Measurements from ENCODE around the gene VAV3.

The VAV3 gene

DNA sequence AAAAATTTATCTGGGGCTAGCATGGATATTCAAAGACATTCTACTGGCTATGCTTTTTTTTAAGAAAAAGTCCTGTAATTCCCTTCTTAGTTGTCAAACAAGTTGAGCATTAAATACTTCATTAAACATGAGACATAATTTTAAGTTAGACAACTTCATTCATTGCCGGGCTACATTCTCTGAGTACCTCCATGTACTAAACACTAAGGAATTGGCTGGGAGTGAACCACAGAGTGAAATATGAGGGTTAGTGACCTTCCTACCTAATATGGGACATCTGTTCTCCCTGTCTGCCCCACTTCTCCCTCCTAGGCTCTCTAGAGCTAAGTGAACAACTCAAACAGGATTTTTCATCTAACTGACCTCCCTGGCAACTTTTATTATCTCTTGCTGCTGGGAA is 370.4 kb downstream of the VAV3 start:
- H3K4me3 ChIP-seq (ENCODE audit: low read depth, low read length) = no peak overlapping the region
- H3K79me2 ChIP-seq (ENCODE audit: control insufficient read depth, insufficient read depth, low read length, unreplicated experiment) = no peaks in the 10 kb centered on the region
- no peak overlapping the region for H2AFZ ChIP-seq (ENCODE audit: low read length, unreplicated experiment)
- H3K4me1 ChIP-seq (ENCODE audit: control insufficient read depth, insufficient read depth, low read length, unreplicated experiment) = no peaks in the 10 kb centered on the region
- no peaks in the 10 kb centered on the region for H3K36me3 ChIP-seq (ENCODE audit: insufficient read depth, low read length)
- peaks cover 4% of the 10 kb centered on the region; the same call in 1 of the 2 replicates for H3K27me3 ChIP-seq (ENCODE audit: insufficient read depth, low read length)
- no peak overlapping the region for H3K27ac ChIP-seq (ENCODE audit: low read depth, low read length)

DNA sequence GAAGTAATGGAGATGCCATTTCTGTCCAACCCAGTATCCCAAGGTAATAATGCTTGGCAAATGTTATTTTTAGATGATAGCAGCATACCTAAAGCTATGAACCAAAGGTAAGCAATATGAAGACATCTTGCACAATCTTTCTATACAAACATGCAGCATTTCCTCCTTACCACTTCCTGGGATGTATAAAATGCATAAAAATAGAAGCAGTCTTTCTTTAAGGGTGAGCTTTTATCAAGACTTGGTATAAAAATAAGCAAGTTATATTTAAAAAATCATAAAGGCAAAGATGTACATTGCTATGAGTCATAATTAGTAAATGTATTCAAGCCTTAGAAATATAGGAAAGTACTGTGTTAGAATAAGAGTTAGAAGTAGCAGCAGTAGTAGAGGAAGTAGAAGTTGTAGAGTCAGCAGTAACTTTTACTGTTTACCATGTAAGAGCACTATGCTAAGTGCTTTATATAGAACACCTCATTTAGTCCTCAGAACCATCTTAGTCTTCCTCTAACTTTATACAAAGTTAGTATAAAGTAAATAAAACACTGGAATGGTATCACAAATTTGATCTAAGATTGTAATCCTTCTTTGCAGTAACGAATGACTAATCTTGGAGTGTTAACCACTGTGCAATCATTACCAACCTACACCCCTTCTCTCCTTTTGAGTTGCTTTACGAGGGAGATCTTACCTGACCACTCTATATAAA is 371.3 kb downstream of the VAV3 start:
- no peak overlapping the region for H3K27ac ChIP-seq (ENCODE audit: low read depth, low read length)
- H3K4me1 ChIP-seq (ENCODE audit: control insufficient read depth, insufficient read depth, low read length, unreplicated experiment) = no peaks in the 10 kb centered on the region
- H3K79me2 ChIP-seq (ENCODE audit: control insufficient read depth, insufficient read depth, low read length, unreplicated experiment) = no peaks in the 10 kb centered on the region
- H2AFZ ChIP-seq (ENCODE audit: low read length, unreplicated experiment) = no peak overlapping the region
- no peaks in the 10 kb centered on the region for H3K36me3 ChIP-seq (ENCODE audit: insufficient read depth, low read length)
- H3K4me3 ChIP-seq (ENCODE audit: low read depth, low read length) = no peak overlapping the region
- peaks cover 4% of the 10 kb centered on the region; the same call in 1 of the 2 replicates for H3K27me3 ChIP-seq (ENCODE audit: insufficient read depth, low read length)

DNA sequence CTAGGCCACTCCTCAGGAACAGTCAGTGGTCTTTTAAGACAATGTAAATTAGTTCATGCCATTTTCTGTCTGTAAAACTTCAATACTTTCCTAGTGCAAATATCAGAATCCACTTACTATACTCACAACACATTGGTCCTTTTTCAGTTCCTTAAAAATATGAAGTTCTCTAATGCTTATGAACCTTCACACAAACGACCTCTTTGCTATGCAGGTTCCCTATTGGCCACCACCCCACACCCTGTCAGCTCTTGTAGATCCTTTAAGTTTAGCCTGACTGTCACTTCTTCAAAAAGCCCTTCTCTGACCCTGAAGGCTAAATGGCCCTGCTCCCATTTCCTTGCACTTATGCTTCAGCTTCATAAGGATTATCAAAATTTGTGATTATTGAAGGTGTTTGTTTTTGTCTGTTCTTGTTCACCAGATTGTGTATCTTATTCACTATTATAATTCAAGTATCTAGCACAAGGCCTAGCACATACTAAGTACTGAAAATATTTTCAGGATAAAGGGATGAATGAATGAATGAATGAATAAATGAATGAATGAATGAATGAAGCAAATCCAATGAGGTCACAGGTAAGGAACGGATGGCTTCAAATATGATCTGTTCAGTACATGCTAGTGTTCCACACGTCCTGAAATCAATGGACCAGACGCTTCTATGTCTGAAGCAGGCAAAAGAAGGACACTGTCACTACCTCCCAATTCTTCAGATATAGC is 373.9 kb downstream of the VAV3 start:
- no peak overlapping the region for H2AFZ ChIP-seq (ENCODE audit: low read length, unreplicated experiment)

DNA sequence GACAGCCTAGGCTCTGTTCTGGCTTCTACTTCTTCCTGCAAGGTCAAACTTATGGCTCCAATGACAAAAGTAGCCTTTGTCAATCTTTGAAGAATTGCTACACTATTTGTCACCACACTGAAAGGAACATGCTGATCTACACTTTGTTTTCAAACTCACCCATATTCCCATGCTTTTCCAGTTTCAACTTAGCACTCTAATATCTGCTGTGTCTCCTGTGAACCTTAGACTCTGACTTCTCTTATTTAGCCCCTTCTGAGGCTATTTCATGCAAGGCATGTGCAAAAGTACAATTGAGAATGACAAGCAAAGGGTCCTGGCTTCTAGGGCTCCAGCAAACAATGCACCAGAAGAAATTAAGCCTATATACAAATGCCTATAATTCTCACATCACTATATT is 374.9 kb downstream of the VAV3 start:
- H3K27me3 ChIP-seq (ENCODE audit: insufficient read depth, low read length) = no peaks in the 10 kb centered on the region
- H3K4me1 ChIP-seq (ENCODE audit: control insufficient read depth, insufficient read depth, low read length, unreplicated experiment) = no peaks in the 10 kb centered on the region
- H3K79me2 ChIP-seq (ENCODE audit: control insufficient read depth, insufficient read depth, low read length, unreplicated experiment) = no peaks in the 10 kb centered on the region
- H3K4me3 ChIP-seq (ENCODE audit: low read depth, low read length) = no peak overlapping the region
- H3K27ac ChIP-seq (ENCODE audit: low read depth, low read length) = no peak overlapping the region
- H2AFZ ChIP-seq (ENCODE audit: low read length, unreplicated experiment) = no peak overlapping the region
- H3K36me3 ChIP-seq (ENCODE audit: insufficient read depth, low read length) = no peaks in the 10 kb centered on the region

More for the DNA sequence above, 373.9 kb downstream of the VAV3 start:
- Histone ChIP-seq H3K27me3 (ENCODE audit: insufficient read depth, low read length) (no peaks in the 10 kb centered on the region), H3K79me2 (ENCODE audit: control insufficient read depth, insufficient read depth, low read length, unreplicated experiment) (no peaks in the 10 kb centered on the region), H3K4me1 (ENCODE audit: control insufficient read depth, insufficient read depth, low read length, unreplicated experiment) (no peaks in the 10 kb centered on the region), H3K27ac (ENCODE audit: low read depth, low read length) (no peak overlapping the region), H3K36me3 (ENCODE audit: insufficient read depth, low read length) (no peaks in the 10 kb centered on the region), H3K4me3 (ENCODE audit: low read depth, low read length) (no peak overlapping the region)

DNA sequence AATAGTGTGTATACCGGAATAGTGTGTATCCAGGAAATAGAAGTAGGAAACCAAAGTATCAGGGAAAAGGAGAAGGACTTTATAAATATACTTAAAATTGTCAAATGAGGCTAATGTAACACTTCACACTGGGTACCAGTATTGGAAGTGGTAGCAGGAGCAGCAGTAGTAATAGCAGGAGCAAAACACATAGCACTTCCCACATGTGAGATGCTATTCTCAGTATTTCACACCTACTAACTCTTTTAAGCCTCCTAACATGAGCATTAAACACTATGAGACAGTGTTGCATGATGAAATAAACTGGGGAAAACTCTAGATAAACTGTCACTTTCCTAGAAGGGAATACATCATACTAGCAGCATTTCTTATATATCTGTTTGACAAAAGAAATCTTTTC is 376.7 kb downstream of the VAV3 start:
- no peaks in the 10 kb centered on the region for H3K36me3 ChIP-seq (ENCODE audit: insufficient read depth, low read length)

DNA sequence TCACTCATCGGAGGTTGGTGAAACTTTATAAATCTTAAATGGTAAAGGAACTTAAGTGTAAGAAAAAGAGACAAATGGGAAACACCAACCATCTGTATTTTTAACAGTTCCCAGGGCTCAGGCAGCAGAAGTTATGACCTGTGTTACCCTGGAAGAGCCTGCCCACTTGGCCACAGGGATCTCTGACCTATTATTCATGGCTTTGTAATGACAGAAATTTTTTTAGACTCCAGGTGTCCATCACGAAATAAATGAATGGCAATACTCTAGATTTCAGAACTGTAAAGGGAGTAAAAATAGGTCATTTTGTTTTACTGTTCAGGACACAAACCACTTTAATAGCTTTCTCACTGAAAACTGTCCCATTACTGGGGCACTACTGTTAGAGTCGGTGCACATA is 389.8 kb downstream of the VAV3 start:
- Histone ChIP-seq H3K27me3 (ENCODE audit: insufficient read depth, low read length) (no peaks in the 10 kb centered on the region), H3K79me2 (ENCODE audit: control insufficient read depth, insufficient read depth, low read length, unreplicated experiment) (no peaks in the 10 kb centered on the region), H3K4me3 (ENCODE audit: low read depth, low read length) (no peak overlapping the region), H3K36me3 (ENCODE audit: insufficient read depth, low read length) (no peaks in the 10 kb centered on the region), H3K27ac (ENCODE audit: low read depth, low read length) (no peak overlapping the region), H3K4me1 (ENCODE audit: control insufficient read depth, insufficient read depth, low read length, unreplicated experiment) (no peaks in the 10 kb centered on the region), H2AFZ (ENCODE audit: low read length, unreplicated experiment) (no peak overlapping the region)

More for the DNA sequence above, 376.7 kb downstream of the VAV3 start:
- H3K4me1 ChIP-seq (ENCODE audit: control insufficient read depth, insufficient read depth, low read length, unreplicated experiment) = no peaks in the 10 kb centered on the region
- H3K79me2 ChIP-seq (ENCODE audit: control insufficient read depth, insufficient read depth, low read length, unreplicated experiment) = no peaks in the 10 kb centered on the region
- no peak overlapping the region for H3K27ac ChIP-seq (ENCODE audit: low read depth, low read length)
- no peak overlapping the region for H2AFZ ChIP-seq (ENCODE audit: low read length, unreplicated experiment)
- no peaks in the 10 kb centered on the region for H3K27me3 ChIP-seq (ENCODE audit: insufficient read depth, low read length)
- H3K4me3 ChIP-seq (ENCODE audit: low read depth, low read length) = no peak overlapping the region

DNA sequence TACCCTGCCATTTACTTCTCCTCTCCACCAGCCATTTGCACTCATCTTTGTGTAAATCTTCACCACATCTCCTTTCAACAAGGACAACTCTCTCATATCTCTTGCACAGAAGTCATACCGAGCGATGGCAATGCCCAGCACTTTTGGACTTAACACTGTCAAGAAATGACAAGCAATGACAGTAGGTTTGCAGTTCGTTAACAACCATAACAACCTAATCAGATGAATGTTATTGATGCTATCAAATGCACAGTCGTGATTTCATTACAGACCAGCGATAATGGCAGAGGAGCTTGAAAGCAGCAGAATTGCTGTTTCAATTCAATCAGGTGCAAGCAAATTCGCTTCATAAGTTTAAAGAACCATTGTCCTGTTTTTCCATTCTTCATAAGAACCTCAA is 390.9 kb downstream of the VAV3 start:
- H3K27me3 ChIP-seq (ENCODE audit: insufficient read depth, low read length) = no peaks in the 10 kb centered on the region
- no peak overlapping the region for H2AFZ ChIP-seq (ENCODE audit: low read length, unreplicated experiment)
- H3K36me3 ChIP-seq (ENCODE audit: insufficient read depth, low read length) = no peaks in the 10 kb centered on the region
- no peaks in the 10 kb centered on the region for H3K4me1 ChIP-seq (ENCODE audit: control insufficient read depth, insufficient read depth, low read length, unreplicated experiment)
- no peak overlapping the region for H3K4me3 ChIP-seq (ENCODE audit: low read depth, low read length)
- H3K27ac ChIP-seq (ENCODE audit: low read depth, low read length) = no peak overlapping the region
- H3K79me2 ChIP-seq (ENCODE audit: control insufficient read depth, insufficient read depth, low read length, unreplicated experiment) = no peaks in the 10 kb centered on the region

DNA sequence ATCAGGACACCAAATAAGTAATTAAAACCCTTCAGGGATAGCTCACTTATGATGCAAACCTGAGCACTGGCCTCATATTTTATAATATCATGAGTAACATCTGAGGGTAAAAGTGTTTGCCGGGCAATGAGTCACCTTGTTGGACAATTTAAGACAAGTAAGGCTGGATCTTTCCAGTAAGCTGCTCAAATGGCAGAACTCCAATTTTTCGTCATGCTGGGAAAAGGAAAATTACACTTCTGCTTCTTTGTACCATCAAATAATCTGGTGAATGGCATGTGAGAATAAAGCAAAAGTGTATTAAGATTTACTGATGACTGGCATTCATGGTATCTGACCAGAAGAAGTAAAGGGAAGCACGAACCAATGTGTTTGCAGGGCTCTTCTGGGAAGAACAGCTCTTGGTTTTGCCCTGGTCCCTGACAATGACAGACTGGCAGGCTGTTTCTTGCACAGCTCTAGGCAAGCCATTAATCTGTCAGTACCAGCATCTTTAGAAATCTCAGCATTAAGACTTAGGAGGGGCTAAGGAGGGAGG is 392.2 kb downstream of the VAV3 start:
- Histone ChIP-seq H3K27me3 (ENCODE audit: insufficient read depth, low read length) (no peaks in the 10 kb centered on the region), H3K4me3 (ENCODE audit: low read depth, low read length) (no peak overlapping the region), H3K27ac (ENCODE audit: low read depth, low read length) (no peak overlapping the region), H3K36me3 (ENCODE audit: insufficient read depth, low read length) (no peaks in the 10 kb centered on the region), H3K4me1 (ENCODE audit: control insufficient read depth, insufficient read depth, low read length, unreplicated experiment) (no peaks in the 10 kb centered on the region), H3K79me2 (ENCODE audit: control insufficient read depth, insufficient read depth, low read length, unreplicated experiment) (no peaks in the 10 kb centered on the region), H2AFZ (ENCODE audit: low read length, unreplicated experiment) (no peak overlapping the region)

DNA sequence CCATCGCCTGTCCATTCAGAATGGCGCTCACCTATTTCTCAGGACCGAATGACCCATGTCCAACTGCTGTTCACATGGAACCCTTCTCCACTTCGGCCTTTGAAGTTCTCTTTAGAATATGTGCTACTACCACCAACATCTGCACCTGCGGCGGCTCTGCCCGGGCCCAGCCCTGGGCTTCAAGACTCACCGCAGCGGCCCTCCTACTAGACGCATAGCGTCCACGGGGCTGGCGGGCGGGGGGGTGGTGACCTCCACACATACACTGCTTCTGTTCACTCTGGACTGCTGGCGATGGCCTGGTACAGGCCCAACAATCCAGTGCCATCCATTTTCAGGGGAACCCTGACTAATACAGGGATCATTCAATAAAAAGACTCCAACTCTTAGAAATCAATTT is 394.2 kb downstream of the VAV3 start:
- Histone ChIP-seq H3K27ac (ENCODE audit: low read depth, low read length) (no peak overlapping the region), H3K4me1 (ENCODE audit: control insufficient read depth, insufficient read depth, low read length, unreplicated experiment) (no peaks in the 10 kb centered on the region), H2AFZ (ENCODE audit: low read length, unreplicated experiment) (no peak overlapping the region), H3K79me2 (ENCODE audit: control insufficient read depth, insufficient read depth, low read length, unreplicated experiment) (no peaks in the 10 kb centered on the region), H3K4me3 (ENCODE audit: low read depth, low read length) (no peak overlapping the region), H3K27me3 (ENCODE audit: insufficient read depth, low read length) (no peaks in the 10 kb centered on the region), H3K36me3 (ENCODE audit: insufficient read depth, low read length) (no peaks in the 10 kb centered on the region)

DNA sequence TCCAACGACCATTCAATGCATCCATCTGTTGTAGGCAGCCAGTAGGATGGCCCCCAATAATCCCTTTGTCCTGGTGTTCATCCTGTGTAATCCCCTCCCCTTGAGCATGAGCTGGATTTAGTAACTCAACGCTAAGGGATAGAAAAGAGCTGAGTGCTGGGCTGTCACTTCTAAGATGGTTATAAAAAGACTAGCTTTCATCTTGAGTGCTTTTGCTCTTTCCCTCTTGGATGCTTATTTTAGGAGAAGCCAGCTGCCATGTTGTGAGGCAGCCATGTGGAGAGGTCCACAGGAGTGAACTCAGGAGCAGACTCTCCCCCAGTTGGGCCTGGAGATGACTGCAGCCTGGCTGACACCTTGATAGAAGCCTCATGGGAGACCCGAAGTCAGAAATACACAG is 401.5 kb downstream of the VAV3 start:
- no peaks in the 10 kb centered on the region for H3K4me1 ChIP-seq (ENCODE audit: control insufficient read depth, insufficient read depth, low read length, unreplicated experiment)
- no peaks in the 10 kb centered on the region for H3K36me3 ChIP-seq (ENCODE audit: insufficient read depth, low read length)
- no peak overlapping the region for H3K4me3 ChIP-seq (ENCODE audit: low read depth, low read length)
- no peak overlapping the region for H2AFZ ChIP-seq (ENCODE audit: low read length, unreplicated experiment)
- H3K27ac ChIP-seq (ENCODE audit: low read depth, low read length) = no peak overlapping the region
- H3K79me2 ChIP-seq (ENCODE audit: control insufficient read depth, insufficient read depth, low read length, unreplicated experiment) = no peaks in the 10 kb centered on the region
- no peaks in the 10 kb centered on the region for H3K27me3 ChIP-seq (ENCODE audit: insufficient read depth, low read length)

DNA sequence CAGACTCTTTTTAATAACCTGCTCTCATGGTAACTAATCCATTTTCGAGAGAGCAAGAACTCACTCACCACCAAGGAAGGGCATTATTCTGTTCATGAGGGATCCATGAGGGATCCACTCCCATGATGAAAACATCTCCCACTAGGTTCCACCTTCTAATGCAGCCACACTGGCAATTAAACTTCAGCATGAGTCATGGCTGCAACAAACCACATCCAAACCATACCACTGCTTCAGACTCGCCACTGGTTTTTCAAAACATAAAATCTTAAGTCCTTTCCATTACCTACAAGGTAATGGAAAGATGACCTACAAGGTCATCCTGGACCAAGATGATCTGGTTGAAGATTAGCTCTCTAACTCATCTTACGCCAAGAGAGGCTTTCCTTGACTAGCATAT is 405.1 kb downstream of the VAV3 start:
- Histone ChIP-seq H3K27ac (ENCODE audit: low read depth, low read length) (no peak overlapping the region), H3K4me3 (ENCODE audit: low read depth, low read length) (no peak overlapping the region), H3K36me3 (ENCODE audit: insufficient read depth, low read length) (no peaks in the 10 kb centered on the region), H3K4me1 (ENCODE audit: control insufficient read depth, insufficient read depth, low read length, unreplicated experiment) (no peaks in the 10 kb centered on the region), H2AFZ (ENCODE audit: low read length, unreplicated experiment) (no peak overlapping the region), H3K79me2 (ENCODE audit: control insufficient read depth, insufficient read depth, low read length, unreplicated experiment) (no peaks in the 10 kb centered on the region), H3K27me3 (ENCODE audit: insufficient read depth, low read length) (no peaks in the 10 kb centered on the region)
